H1 (cell line): ENCODE data around the gene GALK1. TPM values are rescaled to one million over a fixed set of nuclear protein-coding genes. Genes with fewer than 3 reads are reported as not detected.

ENCODE experiments used
- CTCF ChIA-PET: fragments of 300-600 bp; sonication (Branson Sonifier 250); formaldehyde crosslinking; loops from one replicate; lab custom pipeline; 2021; ENCODE audit not compliant: partially characterized antibody; lab: Charles Lee
- POLR2A ChIA-PET: fragments of 300-600 bp; sonication (Branson Sonifier 250); formaldehyde crosslinking; loops from one replicate; lab custom pipeline; 2021; ENCODE audit warnings: inconsistent platforms; ENCODE audit not compliant: partially characterized antibody; lab: Charles Lee
- DNase-seq, 2 experiments: peaks; one replicate each; pipeline versions ENCODE4 v3.0.0 to v3.0.0-alpha.2; 2010 to 2022; ENCODE audit warnings: low spot score in 2 of 2, low read depth in 1 of 2, mixed read lengths in 1 of 2
- FAIRE-seq: peaks from 2 replicates; lab custom pipeline; 2011; peaks lifted over from hg19 to GRCh38; lab: Jason Lieb, UNC
- H2AFZ ChIP-seq: 2 replicates; pipeline ENCODE4 v1.8.1; 2012; ENCODE audit warnings: low read length, inconsistent platforms
- H2AK5ac ChIP-seq: 2 replicates; pipeline ENCODE4 v1.6.1; 2013; ENCODE audit warnings: low read depth, low read length
- H2BK120ac ChIP-seq: replicated peaks from 2 replicates; pipeline ENCODE3; 2013; ENCODE audit warnings: low read depth, low read length, inconsistent platforms
- H2BK12ac ChIP-seq: 2 replicates; pipeline ENCODE4 v1.6.1; 2013; ENCODE audit warnings: low read depth, low read length
- H2BK15ac ChIP-seq: 2 replicates; pipeline ENCODE4 v1.6.1; 2013; ENCODE audit warnings: low read length
- H2BK20ac ChIP-seq: 2 replicates; pipeline ENCODE4 v1.6.1; 2013; ENCODE audit warnings: low read length
- H2BK5ac ChIP-seq: 2 replicates; pipeline ENCODE4 v1.6.1; 2013; ENCODE audit warnings: low read depth, low read length
- H3K14ac ChIP-seq: 2 replicates; pipeline ENCODE4 v1.6.1; 2013; ENCODE audit warnings: inconsistent platforms; ENCODE audit not compliant: insufficient read length
- H3K18ac ChIP-seq: 2 replicates; pipeline ENCODE4 v1.6.1; 2013; ENCODE audit warnings: low read length; ENCODE audit errors: extremely low read depth
- H3K23ac ChIP-seq: 2 replicates; pipeline ENCODE4 v1.6.1; 2013; ENCODE audit warnings: inconsistent platforms; ENCODE audit not compliant: insufficient read length
- H3K23me2 ChIP-seq: 2 replicates; pipeline ENCODE4 v1.6.1; 2013; ENCODE audit warnings: low read depth, low read length
- H3K27ac ChIP-seq: 2 replicates; pipeline ENCODE4 v1.6.1; 2011; ENCODE audit warnings: low read depth, low read length, inconsistent platforms
- H3K27me3 ChIP-seq, 4 experiments: replicated peaks in 1 of 4; 1 replicate in 1 of 4; 2 replicates in 3 of 4; pipeline versions ENCODE4 v1.6.1 to v1.8.1; 2011 to 2013; ENCODE audit warnings: low read length in 3 of 4, mild to moderate bottlenecking in 3 of 4, inconsistent platforms in 2 of 4, mixed read lengths in 2 of 4, moderate library complexity in 1 of 4; ENCODE audit not compliant: control insufficient read depth in 3 of 4, insufficient read depth in 3 of 4; ENCODE audit errors: extremely low read depth in 1 of 4
- H3K36me3 ChIP-seq, 4 experiments: 2 replicates each; pipeline versions ENCODE4 v1.6.1 to v1.8.1; 2011 to 2013; ENCODE audit warnings: mild to moderate bottlenecking in 4 of 4, low read length in 3 of 4, moderate library complexity in 2 of 4, control low read depth in 1 of 4, inconsistent platforms in 1 of 4; ENCODE audit not compliant: insufficient read depth in 4 of 4, control insufficient read depth in 2 of 4
- H3K4ac ChIP-seq: replicated peaks from 2 replicates; pipeline ENCODE3; 2013; ENCODE audit warnings: low read length, low read depth, mixed read lengths, inconsistent platforms; ENCODE audit not compliant: insufficient read length
- H3K4me1 ChIP-seq, 4 experiments: replicated peaks in 1 of 4; 1 replicate in 1 of 4; 2 replicates in 3 of 4; pipeline versions ENCODE4 v1.6.1 to v1.8.1; 2011 to 2013; ENCODE audit warnings: low read length in 3 of 4, inconsistent platforms in 2 of 4, mixed read lengths in 1 of 4; ENCODE audit not compliant: insufficient read depth in 4 of 4, control insufficient read depth in 3 of 4
- H3K4me2 ChIP-seq, 2 experiments: 2 replicates each; pipeline versions ENCODE4 v1.6.1 to v1.8.1; 2011 to 2013; ENCODE audit warnings: low read depth in 2 of 2, low read length in 2 of 2, control low read depth in 1 of 2, inconsistent platforms in 1 of 2, mild to moderate bottlenecking in 1 of 2; ENCODE audit not compliant: insufficient read depth in 1 of 2
- H3K4me3 ChIP-seq, 4 experiments: fragments of 200-600, 300-600 bp in 1 of 4; sonication (generic), shearing (Covaris generic), sonication (Bioruptor Twin) in 1 of 4; 2 replicates each; pipeline versions ENCODE4 v1.5.1 to v1.8.1; 2011 to 2016; ENCODE audit warnings: low read length in 4 of 4, low read depth in 3 of 4, control low read depth in 2 of 4, inconsistent platforms in 2 of 4, mild to moderate bottlenecking in 2 of 4, mixed read lengths in 1 of 4, moderate library complexity in 1 of 4; ENCODE audit not compliant: insufficient read depth in 2 of 4; ENCODE audit errors: extremely low read depth in 1 of 4
- H3K56ac ChIP-seq: replicated peaks from 2 replicates; pipeline ENCODE3; 2013; ENCODE audit warnings: low read depth, mild to moderate bottlenecking, mixed read lengths, low read length, inconsistent platforms; ENCODE audit not compliant: insufficient read length
- H3K79me1 ChIP-seq: 2 replicates; pipeline ENCODE4 v1.6.1; 2013; ENCODE audit warnings: low read depth, low read length, control low read depth
- H3K79me2 ChIP-seq, 2 experiments: 2 replicates each; pipeline versions ENCODE4 v1.6.1 to v1.8.1; 2012 to 2013; ENCODE audit warnings: low read length in 2 of 2, mild to moderate bottlenecking in 2 of 2, inconsistent platforms in 1 of 2; ENCODE audit not compliant: insufficient read depth in 2 of 2, control insufficient read depth in 1 of 2
- H3K9ac ChIP-seq, 4 experiments: replicated peaks in 1 of 4; 1 replicate in 1 of 4; 2 replicates in 3 of 4; pipeline versions ENCODE4 v1.6.1 to v1.8.1; 2011 to 2013; ENCODE audit warnings: low read depth in 3 of 4, low read length in 3 of 4, control low read depth in 2 of 4, mild to moderate bottlenecking in 2 of 4, moderate library complexity in 2 of 4, inconsistent platforms in 1 of 4; ENCODE audit errors: extremely low read depth in 1 of 4
- H3K9me3 ChIP-seq, 2 experiments: 2 replicates each; pipeline versions ENCODE4 v1.6.1 to v1.8.1; 2012 to 2013; ENCODE audit warnings: mild to moderate bottlenecking in 2 of 2, moderate library complexity in 2 of 2, control low read depth in 1 of 2, inconsistent platforms in 1 of 2, low read depth in 1 of 2, low read length in 1 of 2, mixed read lengths in 1 of 2; ENCODE audit not compliant: insufficient read depth in 2 of 2
- H4K20me1 ChIP-seq, 2 experiments: replicated peaks in 1 of 2; 2 replicates each; pipeline versions ENCODE3 to v1.8.1; 2011 to 2013; ENCODE audit warnings: inconsistent platforms in 2 of 2, low read length in 2 of 2, mild to moderate bottlenecking in 1 of 2; ENCODE audit not compliant: insufficient read depth in 2 of 2, control insufficient read depth in 1 of 2
- H4K5ac ChIP-seq: 2 replicates; pipeline ENCODE4 v1.6.1; 2013; ENCODE audit warnings: low read length, low read depth, mixed read lengths, inconsistent platforms; ENCODE audit not compliant: insufficient read length
- H4K8ac ChIP-seq: 2 replicates; pipeline ENCODE4 v1.8.0; 2013; ENCODE audit warnings: mild to moderate bottlenecking, moderate library complexity, low read length, inconsistent platforms; ENCODE audit not compliant: insufficient read depth; ENCODE audit errors: extremely low read depth
- H4K91ac ChIP-seq: replicated peaks from 2 replicates; pipeline ENCODE3; 2013; ENCODE audit warnings: low read length, mixed read lengths, inconsistent platforms; ENCODE audit not compliant: insufficient read length
- CBX5 ChIP-seq: fragments of 300-800, 300-1000 bp; sonication (generic); IDR thresholded peaks from 2 replicates; pipeline ENCODE4 v1.7.1; 2016; ENCODE audit warnings: antibody characterized with exemption, low read length, low read depth
- CBX8 ChIP-seq: fragments of 300-800, 300-1000 bp; sonication (generic); IDR thresholded peaks from 2 replicates; pipeline ENCODE4 v1.7.1; 2016; ENCODE audit warnings: low read depth, low read length, borderline replicate concordance
- EZH2 ChIP-seq: fragments of 200-600 bp; sonication (generic); IDR thresholded peaks from 2 replicates; pipeline ENCODE4 v1.7.1; 2012; ENCODE audit warnings: low read depth, mild to moderate bottlenecking, moderate library complexity, low read length, inconsistent platforms; ENCODE audit not compliant: severe bottlenecking
- GABPA ChIP-seq: IDR thresholded peaks from 2 replicates; pipeline ENCODE4 v1.6.1; 2011; ENCODE audit warnings: mild to moderate bottlenecking, low read length, moderate library complexity, borderline replicate concordance; ENCODE audit not compliant: insufficient read depth
- POLR2AphosphoS5 ChIP-seq: IDR thresholded peaks from 2 replicates; pipeline ENCODE4 v1.6.1; 2011; ENCODE audit warnings: low read depth, low read length
- RFX5 ChIP-seq: IDR thresholded peaks from 2 replicates; pipeline ENCODE4 v1.6.1; 2011; ENCODE audit warnings: low read depth, low read length, improper control_type of control experiment, borderline replicate concordance
- SAP30 ChIP-seq: fragments of 300-600 bp; sonication (generic); IDR thresholded peaks from 2 replicates; pipeline ENCODE4 v1.7.1; 2012; ENCODE audit warnings: low read length, moderate library complexity, mild to moderate bottlenecking, inconsistent platforms; ENCODE audit not compliant: insufficient read depth, insufficient replicate concordance
- SP2 ChIP-seq: IDR thresholded peaks from 2 replicates; pipeline ENCODE4 v1.6.1; 2012; ENCODE audit warnings: mild to moderate bottlenecking, low read length, inconsistent platforms
- TEAD4 ChIP-seq: IDR thresholded peaks from 2 replicates; pipeline ENCODE4 v1.6.1; 2012; ENCODE audit warnings: low read depth, low read length, inconsistent platforms, mixed read lengths
- USF2 ChIP-seq: IDR thresholded peaks from 2 replicates; pipeline ENCODE4 v1.6.1; 2011; ENCODE audit warnings: low read length, improper control_type of control experiment
- ZNF274 ChIP-seq: IDR thresholded peaks from 2 replicates; pipeline ENCODE4 v1.7.0; 2012; ENCODE audit warnings: low read length, borderline replicate concordance; ENCODE audit errors: extremely low read depth
- WGBS, 2 experiments: shearing (Covaris generic) in 1 of 2; methylation state at CpG; one replicate each; pipeline versions ENCODE4 v1.1.6 to v1.1.7; 2013 to 2015; ENCODE audit warnings: low lambda C conversion rate in 2 of 2, mixed read lengths in 2 of 2, inconsistent platforms in 1 of 2, low coverage in 1 of 2, missing lambda C conversion rate in 1 of 2; ENCODE audit not compliant: insufficient replicate concordance in 2 of 2, insufficient coverage in 1 of 2, insufficient read length in 1 of 2; ENCODE audit errors: extremely low coverage in 1 of 2, missing lambda C conversion rate in 1 of 2; 5-methylcytosine and 5-hydroxymethylcytosine counted together
- polyA plus RNA-seq, 7 experiments: library from polyadenylated mRNA; depleted of rRNA in 3 of 7; stranded (reverse) in 5 of 7; unstranded in 2 of 7; fragments of >200 nt in 5 of 7; fragments of 200-250 nt in 2 of 7; gene quantifications; 1 replicate in 5 of 7; 2 replicates in 1 of 7; 4 replicates in 1 of 7; pipeline versions ENCODE4 v1.2.1 to v1.2.3, GENCODE V29; 2011 to 2013; ENCODE audit warnings: missing spikeins in 2 of 7, mixed read lengths in 2 of 7
- total RNA-seq: library from RNA; stranded (reverse); fragmentation: NEBNext Ultra II Directional; extraction: Animal tissue kit (Norgen Biotek cat#: 25700); gene quantifications from 2 replicates; pipeline ENCODE4 v1.2.1, GENCODE V29; 2021

Gene GALK1
- total and polyA plus RNA-seq, 2 of the 8 experiments (the other 6 are each of a cell fraction or from before 2014, with no cell fraction given): 34.1 to 47.9 TPM

GRCh38 chr17:75791254-75791653, 26.3 kb upstream of the GALK1 start:
- Histone ChIP-seq H4K8ac (no peak overlapping the region), H3K27ac (no peak overlapping the region), H4K5ac (no peak overlapping the region), H2AK5ac (no peak overlapping the region), H3K36me3 (peaks cover 3 to 23% (median 12%) of the 10 kb centered on the region in 4 experiments; a peak in 6 of 8 replicates), H2BK20ac (no peak overlapping the region), H3K56ac (no peak overlapping the region), H3K18ac (no peak overlapping the region), H3K9me3 (no peaks in the 10 kb centered on the region), H3K79me1 (peaks cover 11% of the 10 kb centered on the region), H2BK15ac (no peak overlapping the region), H3K27me3 (no peaks in the 10 kb centered on the region), H3K4ac (no peak overlapping the region), H3K14ac (no peak overlapping the region), H3K23ac (no peak overlapping the region), H3K4me1 (peaks cover 0 to 2% (median 0%) of the 10 kb centered on the region in 4 experiments; a peak in 2 of 7 replicates), H3K4me3 (no peak overlapping the region), H3K9ac (no peak overlapping the region), H3K79me2 (peaks cover 5 to 86% of the 10 kb centered on the region in 2 experiments), H2BK5ac (no peak overlapping the region), H4K20me1 (peaks cover 2 to 18% of the 10 kb centered on the region in 2 experiments), H2BK12ac (no peak overlapping the region), H3K23me2 (no peaks in the 10 kb centered on the region), H3K4me2 (no peak overlapping the region), H2BK120ac (no peak overlapping the region), H2AFZ (no peak overlapping the region), H4K91ac (no peak overlapping the region)
- ChIA-PET CTCF (interaction anchor here (1.0 to 3.3 kb wide), 7 partner anchors 8 to 39 kb away, joined by 3 to 14 read pairs (median 5); no protein-coding TSS in a partner anchor), POLR2A (interaction anchor here (0.6 to 4.6 kb wide), 6 partner anchors 12 to 214 kb away, joined by 3 to 90 read pairs (median 4); a partner anchor contains a TSS)
- DNase-seq: no peak
- WGBS, 2 experiments: 93% methylated on average over 6 of the region's 6 CpGs; no CpG with 5 or more reads in 1 of the 2 experiments
- TF ChIP-seq SP2 (no peak), RFX5 (no peak), SAP30 (no peak), ZNF274 (no peak), CBX8 (no peak), CBX5 (no peak), GABPA (no peak), POLR2AphosphoS5 (no peak), TEAD4 (no peak), USF2 (no peak), EZH2 (no peak)
- no peak for FAIRE-seq
